Fibroblast of upper back skin (primary cell): Measurements from ENCODE around the gene TOP1.

Experiments
- DNase-seq: peaks from one replicate; pipeline ENCODE4 v3.0.0-alpha.2; 2013

Gene TOP1

GRCh38 chr20:41148942-41149341 is 120.3 kb downstream of the TOP1 start:
- DNase-seq = no peak

DNA sequence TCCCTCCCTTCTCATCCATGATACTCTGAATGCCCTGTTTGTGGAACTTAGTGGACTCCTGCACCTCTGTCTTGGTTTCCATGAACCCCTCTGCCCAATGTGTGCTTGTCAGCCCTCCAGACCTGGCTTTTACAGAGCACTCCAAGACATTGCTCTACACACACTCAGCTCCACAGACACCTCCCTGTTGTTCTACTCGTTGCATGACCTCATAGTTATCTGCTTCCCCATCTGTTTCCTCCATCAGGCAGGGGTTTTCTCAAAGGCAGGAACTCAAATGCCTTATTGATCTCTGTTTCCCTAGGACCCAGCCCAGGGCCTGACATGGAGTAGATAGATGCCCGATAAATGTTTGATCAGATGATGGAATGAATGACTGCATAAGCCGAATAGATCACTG is 122.0 kb downstream of the TOP1 start:
- DNase-seq = no peak

DNA sequence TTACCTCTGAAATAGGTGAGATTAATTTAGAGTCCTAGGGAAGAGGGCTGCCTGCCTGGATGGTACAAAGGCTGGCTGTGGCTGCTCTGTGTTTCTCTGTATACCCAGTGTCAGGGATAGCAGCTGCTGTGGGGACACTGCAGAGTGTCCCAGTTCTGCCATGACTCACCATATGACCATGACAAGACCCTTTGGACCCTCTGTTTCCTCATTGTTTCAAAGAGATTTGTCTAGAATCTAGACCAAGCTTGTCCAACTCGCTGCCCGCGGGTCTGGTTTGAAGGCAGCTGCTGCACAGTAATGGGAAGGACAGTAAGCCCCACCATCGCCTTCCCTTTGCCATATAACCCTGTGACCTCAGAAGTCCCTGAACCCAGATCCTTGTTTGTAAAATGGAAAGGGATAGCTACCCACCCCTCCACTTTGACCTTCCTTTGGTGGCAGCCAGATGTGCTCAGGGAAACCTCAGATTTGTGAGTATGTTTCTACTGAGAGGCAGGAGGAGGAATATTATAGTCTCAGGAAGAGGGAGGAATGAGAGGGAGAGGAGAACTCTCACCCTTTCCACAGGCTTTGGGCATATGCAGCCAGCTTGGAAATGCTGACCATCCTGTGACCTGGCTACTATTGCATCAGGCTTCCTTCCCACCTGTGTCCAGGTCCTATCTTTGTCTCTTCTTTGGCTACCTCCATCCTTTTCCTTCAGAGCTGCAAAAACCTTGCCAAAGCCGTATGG is 122.7 kb downstream of the TOP1 start:
- DNase-seq = no peak

DNA sequence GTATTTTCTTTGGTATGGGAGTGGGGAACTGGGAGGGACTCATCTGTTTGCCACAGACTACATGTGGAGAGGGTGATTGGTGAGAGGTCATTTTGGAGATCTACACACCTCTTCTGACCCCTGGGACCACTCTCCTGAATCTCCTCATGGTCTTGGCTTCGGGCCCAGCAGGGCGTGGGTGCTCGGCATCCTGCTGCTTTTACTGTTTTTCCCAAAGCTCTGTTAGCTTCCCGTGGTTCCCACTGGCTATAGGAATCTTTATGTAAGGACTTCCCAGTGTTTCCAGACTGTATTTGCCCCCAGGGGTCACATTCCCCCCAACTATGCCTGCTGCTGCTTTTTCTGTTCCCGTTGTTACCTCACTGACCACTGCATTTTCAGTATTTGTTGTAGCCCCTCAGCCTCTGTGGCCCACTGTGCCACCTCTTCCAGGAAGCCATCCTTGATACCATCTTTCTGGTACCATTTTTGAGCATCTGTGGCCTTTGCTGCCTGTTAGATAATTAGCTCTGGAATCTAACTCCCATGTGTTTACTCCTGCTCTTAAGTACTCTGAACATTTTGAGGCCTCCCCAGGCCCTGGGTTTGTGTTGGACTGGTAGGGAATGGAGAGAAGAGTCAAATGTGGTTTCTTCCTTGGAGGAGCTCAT is 123.6 kb downstream of the TOP1 start:
- no peak for DNase-seq

GRCh38 chr20:41154436-41155176 is 126.0 kb downstream of the TOP1 start:
- DNase-seq = no peak

DNA sequence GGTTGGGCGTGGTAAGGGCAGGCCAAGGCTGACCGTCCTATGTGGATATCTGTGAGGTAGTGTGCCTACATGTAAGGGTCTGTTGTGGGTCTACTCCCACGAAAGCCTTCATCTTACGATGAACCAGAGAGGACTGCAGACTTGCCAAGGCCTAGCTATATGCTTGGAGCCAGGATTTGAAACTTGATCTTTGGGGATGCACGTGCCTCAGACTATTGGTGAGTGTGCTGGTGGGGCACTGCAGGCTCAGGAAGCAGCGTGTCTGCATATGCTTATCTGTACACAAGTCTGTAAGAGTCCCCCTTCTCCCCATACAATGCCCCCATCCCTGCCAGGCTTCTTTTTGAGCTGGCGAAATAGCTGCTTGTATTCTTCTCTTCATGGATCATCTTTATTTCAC is 126.6 kb downstream of the TOP1 start:
- DNase-seq = no peak

GRCh38 chr20:41158082-41158625 is 129.5 kb downstream of the TOP1 start:
- DNase-seq = no peak

GRCh38 chr20:41159547-41159946 is 130.9 kb downstream of the TOP1 start:
- no peak for DNase-seq

GRCh38 chr20:41160686-41161085 is 132.1 kb downstream of the TOP1 start:
- no peak for DNase-seq

- DNase-seq = no peak
Observed at GRCh38 chr20:41161886-41162285, 133.3 kb downstream of the TOP1 start.

DNA sequence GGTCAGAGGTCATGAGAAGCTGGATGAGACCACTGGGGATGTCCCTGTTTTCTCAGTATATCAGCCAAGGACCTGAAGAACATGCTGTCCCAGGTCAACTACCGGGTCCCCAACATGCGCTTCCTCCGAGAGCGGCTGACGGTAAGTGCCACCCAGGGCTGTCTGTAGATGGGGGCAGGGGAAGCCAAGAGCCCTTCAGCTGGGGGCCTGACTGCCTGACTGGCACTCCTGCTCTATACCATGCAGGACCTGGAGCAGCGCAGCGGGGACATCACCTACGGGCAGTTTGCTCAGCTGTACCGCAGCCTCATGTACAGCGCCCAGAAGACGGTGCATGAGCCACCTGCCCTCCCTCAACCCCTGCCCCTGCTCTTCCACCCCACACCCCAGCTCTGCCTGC is 133.8 kb downstream of the TOP1 start:
- DNase-seq = no peak

GRCh38 chr20:41163821-41164220 is 135.2 kb downstream of the TOP1 start:
- no peak for DNase-seq

DNA sequence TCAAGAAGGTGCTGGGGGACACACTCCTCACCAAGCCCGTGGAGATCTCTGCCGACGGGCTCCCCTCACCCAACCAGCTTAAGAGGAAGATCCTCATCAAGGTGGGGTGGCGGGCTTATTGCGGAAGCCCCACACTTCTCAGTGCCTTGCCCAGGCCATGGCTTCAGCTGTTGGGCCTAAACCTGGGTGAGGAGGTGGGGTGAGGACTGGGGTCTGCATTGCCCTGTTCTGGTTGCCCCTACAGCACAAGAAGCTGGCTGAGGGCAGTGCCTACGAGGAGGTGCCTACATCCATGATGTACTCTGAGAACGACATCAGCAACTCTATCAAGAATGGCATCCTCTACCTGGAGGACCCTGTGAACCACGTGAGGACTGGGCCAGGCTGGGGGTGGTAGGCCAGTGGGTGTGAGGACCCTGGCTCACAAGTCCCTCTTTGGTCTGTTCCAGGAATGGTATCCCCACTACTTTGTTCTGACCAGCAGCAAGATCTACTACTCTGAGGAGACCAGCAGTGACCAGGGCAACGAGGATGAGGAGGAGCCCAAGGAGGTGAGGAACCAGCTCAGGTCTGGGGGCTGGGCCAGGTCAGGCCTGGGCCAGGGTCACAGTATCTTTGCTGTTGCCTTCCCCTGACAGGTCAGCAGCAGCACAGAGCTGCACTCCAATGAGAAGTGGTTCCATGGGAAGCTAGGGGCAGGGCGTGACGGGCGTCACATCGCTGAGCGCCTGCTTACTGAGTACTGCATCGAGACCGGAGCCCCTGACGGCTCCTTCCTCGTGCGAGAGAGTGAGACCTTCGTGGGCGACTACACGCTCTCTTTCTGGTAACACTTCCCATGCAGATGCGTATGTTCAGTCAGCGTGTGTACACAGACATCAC is 136.6 kb downstream of the TOP1 start:
- DNase-seq = no peak

- DNase-seq = no peak
Observed at GRCh38 chr20:41166201-41167117, 137.8 kb downstream of the TOP1 start.

DNA sequence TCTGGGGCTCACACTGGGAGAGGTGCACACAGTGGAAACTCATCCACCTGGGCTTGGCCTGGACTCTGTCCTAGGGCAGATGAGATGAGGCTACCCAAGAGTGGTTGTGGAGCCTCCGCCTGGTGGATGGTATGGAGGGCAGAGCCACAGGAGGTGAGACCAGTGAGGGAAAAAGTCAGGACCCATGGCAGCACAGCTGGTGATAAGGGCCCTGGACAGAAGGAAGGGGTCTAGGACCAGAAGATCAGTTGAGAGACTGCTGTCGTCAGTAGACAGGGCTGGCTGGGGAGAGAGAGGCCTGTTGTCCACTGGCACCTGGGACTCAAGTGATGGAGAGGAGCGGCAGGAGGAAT is 138.5 kb downstream of the TOP1 start:
- DNase-seq = no peak

DNA sequence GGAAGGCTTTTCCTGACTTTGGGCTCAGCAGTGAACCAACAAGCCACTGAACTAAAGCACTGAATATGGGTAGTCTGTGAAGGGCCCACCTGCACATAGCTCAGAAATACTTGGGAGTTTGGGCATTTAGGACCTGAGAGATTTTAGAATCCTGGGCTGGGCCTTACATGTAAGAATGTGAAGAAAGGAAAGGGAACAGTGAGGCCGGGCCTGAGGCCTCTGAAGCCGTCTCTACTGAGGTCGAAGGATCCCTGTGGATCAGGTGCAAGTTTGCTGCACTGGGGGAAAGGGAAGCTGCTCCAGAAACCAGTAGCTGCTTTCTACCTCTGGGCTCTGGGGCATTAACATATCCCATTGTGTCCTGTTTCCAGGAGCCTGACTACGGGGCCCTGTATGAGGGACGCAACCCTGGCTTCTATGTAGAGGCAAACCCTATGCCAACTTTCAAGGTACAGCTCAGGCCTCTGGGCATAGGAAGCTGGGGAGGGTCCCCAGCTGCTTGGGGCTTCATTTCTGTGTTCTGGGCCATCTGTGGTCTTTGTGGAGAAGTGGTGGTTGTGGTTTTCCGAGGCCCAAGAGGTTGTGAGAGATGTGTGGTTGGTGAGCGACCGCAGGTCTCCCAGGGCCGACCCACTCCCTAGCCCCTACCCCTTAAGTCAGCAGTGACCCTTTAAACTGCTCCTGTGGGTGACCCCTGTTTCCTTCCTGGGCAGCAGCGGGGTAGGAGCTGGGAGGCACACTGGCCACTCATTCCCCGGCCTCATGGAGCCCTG is 139.0 kb downstream of the TOP1 start:
- no peak for DNase-seq

DNA sequence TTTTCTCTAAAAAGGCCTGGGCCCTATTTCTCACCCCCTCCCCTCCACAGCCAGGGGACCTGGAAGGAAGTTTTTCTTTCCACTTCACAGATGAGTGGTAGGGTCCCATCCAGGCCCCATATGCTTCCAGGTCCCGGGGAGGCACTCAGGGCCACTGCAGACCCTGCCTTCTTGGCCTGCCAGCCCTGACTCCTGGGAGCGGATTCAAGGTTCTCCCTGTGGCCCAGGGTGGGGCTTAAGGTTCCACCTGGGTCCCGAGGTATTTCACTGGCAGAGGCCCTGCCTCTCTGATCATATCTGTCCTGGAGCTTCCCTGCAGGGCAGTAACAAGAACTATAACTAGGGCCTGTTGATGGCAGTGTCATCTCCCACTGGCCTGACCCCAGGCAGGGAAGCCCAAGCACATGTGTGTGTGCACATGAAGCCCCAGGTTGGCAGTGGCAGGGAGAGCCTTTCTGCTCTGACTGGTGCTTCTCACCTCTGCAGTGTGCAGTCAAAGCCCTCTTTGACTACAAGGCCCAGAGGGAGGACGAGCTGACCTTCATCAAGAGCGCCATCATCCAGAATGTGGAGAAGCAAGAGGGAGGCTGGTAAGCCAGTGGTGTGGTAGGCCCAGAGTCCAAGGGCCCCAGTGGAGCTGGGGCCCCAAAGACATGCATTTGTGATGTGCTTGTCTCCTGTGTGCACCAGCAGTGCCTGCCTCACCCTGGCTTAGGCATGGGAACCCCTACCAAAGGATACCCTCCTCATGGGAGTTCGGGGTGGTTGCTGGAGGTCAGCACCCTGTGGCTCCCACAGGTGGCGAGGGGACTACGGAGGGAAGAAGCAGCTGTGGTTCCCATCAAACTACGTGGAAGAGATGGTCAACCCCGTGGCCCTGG is 139.9 kb downstream of the TOP1 start:
- DNase-seq = no peak

DNA sequence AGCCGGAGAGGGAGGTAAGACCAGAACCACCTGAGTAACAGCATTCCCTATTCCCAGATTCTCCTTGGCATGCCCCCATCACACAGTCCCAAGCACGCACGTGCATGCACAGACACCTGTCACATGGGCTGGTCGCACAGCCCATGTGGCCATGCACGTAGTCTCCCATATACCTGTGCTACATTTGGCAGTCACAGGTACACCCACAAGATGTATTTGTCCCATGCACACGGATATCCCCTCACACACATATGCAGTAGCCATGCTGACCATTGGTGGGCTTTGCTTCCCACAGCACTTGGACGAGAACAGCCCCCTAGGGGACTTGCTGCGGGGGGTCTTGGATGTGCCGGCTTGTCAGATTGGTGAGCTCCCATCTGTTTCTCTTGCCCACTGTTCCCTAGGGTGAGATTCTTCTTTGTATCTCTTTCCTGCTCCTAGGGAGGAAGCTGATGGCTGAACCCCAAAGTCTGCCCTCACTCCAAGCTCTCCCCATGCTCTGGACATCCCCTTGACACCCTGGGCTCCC is 140.6 kb downstream of the TOP1 start:
- DNase-seq = no peak

GRCh38 chr20:41169791-41170351 is 141.2 kb downstream of the TOP1 start:
- DNase-seq = peak; percentile 24
